ENCODE results near the gene MMD2.

DNA sequence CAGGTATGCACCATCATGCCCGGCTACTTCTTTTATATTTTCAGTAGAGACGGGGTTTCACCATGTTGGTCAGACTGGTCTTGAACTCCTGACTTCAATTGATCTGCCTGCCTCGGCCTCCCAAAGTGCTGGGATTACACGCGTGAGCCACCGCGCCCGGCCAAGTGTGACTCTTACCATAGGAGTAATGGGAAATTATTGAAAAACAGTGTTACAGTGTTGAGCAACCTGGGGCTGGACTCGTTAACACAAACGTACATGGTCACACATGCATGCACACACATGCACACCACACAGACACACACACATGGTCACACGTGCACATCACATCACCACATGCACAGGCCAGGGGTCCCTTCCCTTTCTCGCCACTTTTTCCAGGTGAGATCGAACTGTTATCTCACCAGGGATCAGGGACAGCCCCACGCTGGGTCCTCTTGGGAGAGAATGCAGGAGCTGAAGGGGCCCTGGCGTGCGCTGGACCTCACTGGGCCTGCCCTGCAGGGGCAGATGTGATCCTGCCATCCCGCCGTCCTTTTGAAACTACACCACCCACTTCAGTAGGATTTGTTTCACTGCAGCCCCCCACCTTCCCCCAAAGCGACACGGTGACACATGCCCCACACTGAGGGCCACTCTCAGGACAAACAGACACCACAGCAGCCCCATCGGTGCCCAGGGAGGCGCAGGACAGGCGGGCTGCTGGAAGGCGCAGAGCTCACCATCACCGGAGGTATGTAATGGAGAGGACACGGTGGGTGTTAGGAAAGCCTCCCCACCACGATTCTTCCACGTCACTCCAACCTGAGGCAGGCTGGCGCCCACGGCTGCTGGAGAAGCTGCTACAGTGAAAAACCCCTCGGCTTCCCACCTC is 85.7 kb downstream of the MMD2 start:
- TF ChIP-seq, protein P1, sequence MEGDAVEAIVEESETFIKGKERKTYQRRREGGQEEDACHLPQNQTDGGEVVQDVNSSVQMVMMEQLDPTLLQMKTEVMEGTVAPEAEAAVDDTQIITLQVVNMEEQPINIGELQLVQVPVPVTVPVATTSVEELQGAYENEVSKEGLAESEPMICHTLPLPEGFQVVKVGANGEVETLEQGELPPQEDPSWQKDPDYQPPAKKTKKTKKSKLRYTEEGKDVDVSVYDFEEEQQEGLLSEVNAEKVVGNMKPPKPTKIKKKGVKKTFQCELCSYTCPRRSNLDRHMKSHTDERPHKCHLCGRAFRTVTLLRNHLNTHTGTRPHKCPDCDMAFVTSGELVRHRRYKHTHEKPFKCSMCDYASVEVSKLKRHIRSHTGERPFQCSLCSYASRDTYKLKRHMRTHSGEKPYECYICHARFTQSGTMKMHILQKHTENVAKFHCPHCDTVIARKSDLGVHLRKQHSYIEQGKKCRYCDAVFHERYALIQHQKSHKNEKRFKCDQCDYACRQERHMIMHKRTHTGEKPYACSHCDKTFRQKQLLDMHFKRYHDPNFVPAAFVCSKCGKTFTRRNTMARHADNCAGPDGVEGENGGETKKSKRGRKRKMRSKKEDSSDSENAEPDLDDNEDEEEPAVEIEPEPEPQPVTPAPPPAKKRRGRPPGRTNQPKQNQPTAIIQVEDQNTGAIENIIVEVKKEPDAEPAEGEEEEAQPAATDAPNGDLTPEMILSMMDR (conservative IDR thresholded peaks at IDR 0.05 in 1 of 2, IDR thresholded peaks at IDR 0.05 in 1 of 2; ENCODE audit: low read depth in 1 of 2, low read length in 2 of 2): no peak
- no peak for TF ChIP-seq EZH2 (IDR thresholded peaks at IDR 0.05; ENCODE audit: low read length, missing control alignments)

All from fibroblast of lung (primary cell).